ENCODE measurements around the gene CREB5.

CREB5 gene

GRCh38 chr7:28865601-28866144 is 453.4 kb downstream of the CREB5 start:
- TF ChIP-seq CSRNP3 (CRISPR knock-in tag; IDR thresholded peaks at IDR 0.05) (no peak), OSR1 (CRISPR knock-in tag; IDR thresholded peaks at IDR 0.05) (no peak), POU6F1 (CRISPR knock-in tag; IDR thresholded peaks at IDR 0.05; ENCODE audit: borderline replicate concordance, low read depth) (no peak), ZFP3 (CRISPR knock-in tag; IDR thresholded peaks at IDR 0.05) (no peak), TSHZ2 (CRISPR knock-in tag; IDR thresholded peaks at IDR 0.05) (no peak), GLIS3 (CRISPR knock-in tag; IDR thresholded peaks at IDR 0.05) (no peak), CSDC2 (CRISPR knock-in tag; IDR thresholded peaks at IDR 0.05) (no peak), ZNF70 (CRISPR knock-in tag; IDR thresholded peaks at IDR 0.05) (no peak), PPARA (CRISPR knock-in tag; IDR thresholded peaks at IDR 0.05; ENCODE audit: borderline replicate concordance) (no peak), ARNTL (CRISPR knock-in tag; IDR thresholded peaks at IDR 0.05; ENCODE audit: borderline replicate concordance, low read depth) (no peak), ESRRG (CRISPR knock-in tag; IDR thresholded peaks at IDR 0.05) (no peak), TCF4 (CRISPR knock-in tag; IDR thresholded peaks at IDR 0.05; ENCODE audit: borderline replicate concordance) (no peak), SNAI2 (CRISPR knock-in tag; IDR thresholded peaks at IDR 0.05) (no peak), ZNF8 (CRISPR knock-in tag; IDR thresholded peaks at IDR 0.05) (no peak), ISL1 (CRISPR knock-in tag; IDR thresholded peaks at IDR 0.05) (no peak; the same call in 1 of the 2 replicates), ZC3H10 (CRISPR knock-in tag; IDR thresholded peaks at IDR 0.05) (no peak), RARB (CRISPR knock-in tag; IDR thresholded peaks at IDR 0.05) (no peak)
- peak; percentile 77 for ATAC-seq

GRCh38 chr7:28868712-28869111 is 456.4 kb downstream of the CREB5 start:
- TF ChIP-seq TOX (CRISPR knock-in tag; IDR thresholded peaks at IDR 0.05; ENCODE audit: borderline replicate concordance) (no peak), ISL1 (CRISPR knock-in tag; IDR thresholded peaks at IDR 0.05) (no peak), CREB5 (CRISPR knock-in tag; IDR thresholded peaks at IDR 0.05; ENCODE audit: low read depth) (no peak), ESRRG (CRISPR knock-in tag; IDR thresholded peaks at IDR 0.05) (no peak), TSHZ2 (CRISPR knock-in tag; IDR thresholded peaks at IDR 0.05) (no peak), CSRNP3 (CRISPR knock-in tag; IDR thresholded peaks at IDR 0.05) (no peak), ARNTL (CRISPR knock-in tag; IDR thresholded peaks at IDR 0.05; ENCODE audit: borderline replicate concordance, low read depth) (no peak), BACH2 (CRISPR knock-in tag; IDR thresholded peaks at IDR 0.05; ENCODE audit: borderline replicate concordance) (no peak), TCF4 (CRISPR knock-in tag; IDR thresholded peaks at IDR 0.05; ENCODE audit: borderline replicate concordance) (no peak), ZC3H10 (CRISPR knock-in tag; IDR thresholded peaks at IDR 0.05) (no peak), CSDC2 (CRISPR knock-in tag; IDR thresholded peaks at IDR 0.05) (no peak), SNAI2 (CRISPR knock-in tag; IDR thresholded peaks at IDR 0.05) (no peak), PPARA (CRISPR knock-in tag; IDR thresholded peaks at IDR 0.05; ENCODE audit: borderline replicate concordance) (no peak), ZNF70 (CRISPR knock-in tag; IDR thresholded peaks at IDR 0.05) (no peak), ZNF565 (CRISPR knock-in tag; conservative IDR thresholded peaks at IDR 0.05; ENCODE audit: low read depth) (no peak), POU6F1 (CRISPR knock-in tag; IDR thresholded peaks at IDR 0.05; ENCODE audit: borderline replicate concordance, low read depth) (no peak), GLIS3 (CRISPR knock-in tag; IDR thresholded peaks at IDR 0.05) (no peak)
- no peak for ATAC-seq

All from SK-N-SH treated with all-trans-retinoic acid at 6 μM for 48 hours (cell line).